RWPE2 (cell line): ENCODE data around the gene OCIAD1.
"Not testable (repeated sequence)": the region's sequence is repeated elsewhere in the genome, so short reads cannot be mapped to it uniquely, and the experiment has no call there.

Source experiments
- ATAC-seq: fragments of 200-7000 bp; cut with Tn5 transposase; 3 replicates; pipeline ENCODE4 v1.9.1; 2021; ENCODE audit warnings: low read depth
- DNase-seq: peaks from one replicate; pipeline ENCODE4 v3.0.0-alpha.2; 2020; ENCODE audit warnings: low spot score
- H3K27ac ChIP-seq: fragments of 450-650 bp; 2 replicates; pipeline ENCODE4 v1.5.1; 2017; ENCODE audit warnings: mild to moderate bottlenecking; ENCODE audit not compliant: poor library complexity, severe bottlenecking
- H3K27me3 ChIP-seq: fragments of 250-450 bp; sonication (Bioruptor Pico); 2 replicates; pipeline ENCODE4 v1.5.1; 2021; ENCODE audit warnings: mild to moderate bottlenecking, moderate library complexity; ENCODE audit not compliant: insufficient read depth, poor library complexity, severe bottlenecking
- H3K36me3 ChIP-seq: fragments of 250-450 bp; sonication (Bioruptor Pico); 2 replicates; pipeline ENCODE4 v1.5.1; 2020; ENCODE audit warnings: low read depth, mild to moderate bottlenecking, moderate library complexity
- H3K4me1 ChIP-seq: fragments of 250-450 bp; sonication (Bioruptor Pico); 2 replicates; pipeline ENCODE4 v1.5.1; 2021; ENCODE audit warnings: mild to moderate bottlenecking, moderate library complexity; ENCODE audit not compliant: insufficient read depth, poor library complexity, severe bottlenecking
- H3K4me3 ChIP-seq: fragments of 250-450 bp; sonication (Bioruptor Pico); 2 replicates; pipeline ENCODE4 v1.5.1; 2021; ENCODE audit warnings: mild to moderate bottlenecking, moderate library complexity; ENCODE audit not compliant: severe bottlenecking
- H3K9me3 ChIP-seq: fragments of 250-450 bp; sonication (Bioruptor Pico); 2 replicates; pipeline ENCODE4 v1.5.1; 2021; ENCODE audit warnings: mild to moderate bottlenecking, moderate library complexity; ENCODE audit not compliant: severe bottlenecking
- TF ChIP-seq, protein P1 (sequence below): fragments of 450-650 bp; IDR thresholded peaks from one replicate; pipeline ENCODE4 v1.5.1; 2017; ENCODE audit warnings: mild to moderate bottlenecking, moderate library complexity; ENCODE audit not compliant: poor library complexity, severe bottlenecking

The OCIAD1 gene

DNA sequence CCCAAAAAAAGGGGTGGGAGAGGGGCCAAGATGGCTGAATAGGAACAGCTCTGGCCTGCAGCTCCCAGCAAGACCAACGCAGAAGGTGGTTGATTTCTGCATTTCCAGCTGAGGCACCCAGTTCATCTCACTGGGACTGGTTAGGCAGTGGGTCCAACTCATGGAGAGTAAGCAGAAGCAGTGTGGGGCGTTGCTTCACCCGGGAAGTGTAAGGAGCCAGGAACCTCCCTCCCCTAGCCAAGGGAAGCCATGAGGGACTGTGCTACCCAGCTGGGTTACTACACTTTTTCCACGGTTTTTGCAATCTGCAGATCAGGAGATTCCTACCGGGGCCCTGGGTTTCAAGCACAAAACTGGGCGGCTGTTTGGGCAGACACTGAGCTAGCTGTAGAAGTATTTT lies 13.9 kb upstream of the OCIAD1 start:
- no peaks in the 10 kb centered on the region for H3K9me3 ChIP-seq
- H3K27me3 ChIP-seq = no peaks in the 10 kb centered on the region
- H3K4me3 ChIP-seq = no peak overlapping the region
- TF ChIP-seq, protein P1, sequence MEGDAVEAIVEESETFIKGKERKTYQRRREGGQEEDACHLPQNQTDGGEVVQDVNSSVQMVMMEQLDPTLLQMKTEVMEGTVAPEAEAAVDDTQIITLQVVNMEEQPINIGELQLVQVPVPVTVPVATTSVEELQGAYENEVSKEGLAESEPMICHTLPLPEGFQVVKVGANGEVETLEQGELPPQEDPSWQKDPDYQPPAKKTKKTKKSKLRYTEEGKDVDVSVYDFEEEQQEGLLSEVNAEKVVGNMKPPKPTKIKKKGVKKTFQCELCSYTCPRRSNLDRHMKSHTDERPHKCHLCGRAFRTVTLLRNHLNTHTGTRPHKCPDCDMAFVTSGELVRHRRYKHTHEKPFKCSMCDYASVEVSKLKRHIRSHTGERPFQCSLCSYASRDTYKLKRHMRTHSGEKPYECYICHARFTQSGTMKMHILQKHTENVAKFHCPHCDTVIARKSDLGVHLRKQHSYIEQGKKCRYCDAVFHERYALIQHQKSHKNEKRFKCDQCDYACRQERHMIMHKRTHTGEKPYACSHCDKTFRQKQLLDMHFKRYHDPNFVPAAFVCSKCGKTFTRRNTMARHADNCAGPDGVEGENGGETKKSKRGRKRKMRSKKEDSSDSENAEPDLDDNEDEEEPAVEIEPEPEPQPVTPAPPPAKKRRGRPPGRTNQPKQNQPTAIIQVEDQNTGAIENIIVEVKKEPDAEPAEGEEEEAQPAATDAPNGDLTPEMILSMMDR = no peak
- DNase-seq (no peak), ATAC-seq (no peak)
- no peak overlapping the region for H3K27ac ChIP-seq
- no peaks in the 10 kb centered on the region for H3K4me1 ChIP-seq
- H3K36me3 ChIP-seq = no peaks in the 10 kb centered on the region

DNA sequence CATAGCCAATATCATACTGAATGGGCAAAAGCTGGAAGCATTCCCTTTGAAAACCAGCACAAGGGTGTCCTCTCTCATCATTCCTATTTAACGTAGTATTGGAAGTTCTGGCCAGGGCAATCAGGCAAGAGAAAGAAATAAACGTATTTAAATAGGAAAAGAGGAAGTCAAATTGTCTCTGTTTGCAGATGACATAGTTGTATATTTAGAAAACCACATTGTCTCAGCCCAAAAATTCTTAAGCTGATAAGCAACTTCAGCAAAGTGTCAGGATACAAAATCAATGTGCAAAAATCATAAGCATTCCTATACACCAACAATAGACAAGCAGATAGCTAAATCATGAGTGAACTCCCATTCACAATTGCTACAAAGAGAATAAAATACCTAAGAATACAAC lies 9.5 kb upstream of the OCIAD1 start:
- not testable (repeated sequence) for H3K9me3 ChIP-seq, H3K27me3 ChIP-seq, ATAC-seq, DNase-seq, H3K27ac ChIP-seq, H3K36me3 ChIP-seq, H3K4me3 ChIP-seq, H3K4me1 ChIP-seq

DNA sequence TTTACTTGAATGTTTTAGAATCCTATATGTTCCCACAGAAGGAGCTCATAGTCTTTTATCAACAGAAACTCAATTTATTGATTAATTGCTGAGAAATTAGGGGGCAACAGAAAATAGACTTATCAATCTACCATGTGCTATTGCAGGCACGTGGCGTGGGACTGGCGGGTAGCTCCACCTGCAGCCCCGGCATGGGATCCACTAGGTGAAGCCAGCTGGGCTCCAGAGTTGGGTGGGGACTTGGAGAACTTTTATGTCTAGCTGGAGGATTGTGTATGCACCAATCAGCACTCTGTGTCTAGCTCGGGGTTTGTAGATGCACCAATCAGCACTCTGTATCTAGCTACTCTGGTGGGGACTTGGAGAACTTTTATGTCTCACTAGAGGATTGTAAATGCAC lies 3.3 kb upstream of the OCIAD1 start:
- Histone ChIP-seq H3K4me3 (no peak overlapping the region), H3K36me3 (peaks cover 9% of the 10 kb centered on the region), H3K9me3 (no peaks in the 10 kb centered on the region), H3K27ac (no peak overlapping the region), H3K27me3 (no peaks in the 10 kb centered on the region), H3K4me1 (peaks cover 8% of the 10 kb centered on the region)
- DNase-seq (no peak), ATAC-seq (no peak)
- TF ChIP-seq, protein P1 = no peak

DNA sequence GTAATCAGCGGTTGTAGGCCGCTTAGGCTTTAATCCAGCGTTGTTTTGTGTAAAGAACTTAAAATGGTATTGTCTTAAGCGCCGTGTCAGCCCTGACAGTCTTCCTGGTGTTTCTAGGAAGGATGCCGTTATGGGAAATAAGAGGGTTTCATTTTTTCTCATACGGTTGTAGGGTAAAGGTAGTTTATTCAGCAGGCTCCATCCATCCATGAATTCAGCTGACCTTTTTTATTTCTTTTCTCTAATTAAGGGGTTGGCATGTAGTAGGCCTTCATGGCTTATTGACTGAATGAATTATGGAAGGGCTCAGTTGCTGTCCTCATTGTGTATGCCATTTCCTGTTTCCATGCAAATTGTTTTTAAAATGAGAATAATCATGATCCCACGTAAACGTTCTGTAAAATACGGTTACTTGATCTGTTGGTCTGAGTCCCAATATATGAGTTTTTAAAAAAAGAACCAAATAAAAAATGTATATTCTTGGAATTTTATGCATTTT lies 693 bp downstream of the OCIAD1 start:
- Histone ChIP-seq H3K27ac (peak overlapping the region; percentile 77), H3K4me3 (peak overlapping the region; percentile 85), H3K36me3 (peaks cover 49% of the 10 kb centered on the region), H3K27me3 (no peaks in the 10 kb centered on the region), H3K9me3 (no peaks in the 10 kb centered on the region), H3K4me1 (peaks cover 9% of the 10 kb centered on the region)
- ATAC-seq (no peak; the same call in 2 of the 3 replicates), DNase-seq (no peak)
- TF ChIP-seq, protein P1 = no peak

DNA sequence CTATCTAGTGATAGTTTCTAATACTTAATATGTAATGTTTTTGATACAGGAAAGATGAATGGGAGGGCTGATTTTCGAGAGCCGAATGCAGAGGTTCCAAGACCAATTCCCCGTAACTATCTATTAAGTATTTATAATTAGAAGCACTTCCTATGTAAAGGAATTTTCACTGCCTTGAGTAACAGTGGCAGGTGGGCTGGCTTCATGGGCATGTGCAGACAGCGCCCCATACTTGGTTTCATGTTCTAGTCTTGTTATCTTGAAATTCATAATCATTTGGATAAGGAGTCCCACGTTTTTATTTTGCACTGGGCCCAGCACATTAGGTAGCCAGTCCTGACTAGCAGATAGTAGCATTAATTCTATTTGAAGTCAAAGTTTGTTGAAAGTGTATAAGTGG lies 1.7 kb downstream of the OCIAD1 start:
- Histone ChIP-seq H3K9me3 (no peaks in the 10 kb centered on the region), H3K4me3 (peak overlapping the region; percentile 85), H3K4me1 (peaks cover 9% of the 10 kb centered on the region), H3K27ac (peak overlapping the region; percentile 77), H3K36me3 (peaks cover 57% of the 10 kb centered on the region), H3K27me3 (no peaks in the 10 kb centered on the region)
- TF ChIP-seq, protein P1 = no peak
- ATAC-seq = no peak
- no peak for DNase-seq
